HG03378 (cell line): ENCODE data around the gene ADAMTS14.

Experiments
- ATAC-seq: cut with Tn5 transposase; IDR thresholded peaks from one replicate; pipeline ENCODE4 v1.9.1; 2021; ENCODE audit warnings: mild to moderate bottlenecking, moderate library complexity; ENCODE audit not compliant: unreplicated experiment

The ADAMTS14 gene

GRCh38 chr10:70728328-70728727, 56.0 kb downstream of the ADAMTS14 start:
- no peak for ATAC-seq

GRCh38 chr10:70729763-70730357, 57.6 kb downstream of the ADAMTS14 start:
- ATAC-seq: no peak

GRCh38 chr10:70730955-70731354, 58.6 kb downstream of the ADAMTS14 start:
- no peak for ATAC-seq

GRCh38 chr10:70732569-70732968, 60.3 kb downstream of the ADAMTS14 start:
- ATAC-seq: no peak

GRCh38 chr10:70733051-70733450, 60.7 kb downstream of the ADAMTS14 start:
- ATAC-seq: no peak

GRCh38 chr10:70735161-70735560, 62.9 kb downstream of the ADAMTS14 start:
- no peak for ATAC-seq

- no peak for ATAC-seq
Observed at GRCh38 chr10:70736525-70736924, 64.2 kb downstream of the ADAMTS14 start.

GRCh38 chr10:70737250-70737649, 64.9 kb downstream of the ADAMTS14 start:
- ATAC-seq: no peak

- ATAC-seq: no peak
Observed at GRCh38 chr10:70738006-70738760, 65.9 kb downstream of the ADAMTS14 start.

- ATAC-seq: no peak
Observed at GRCh38 chr10:70738761-70739121, 66.4 kb downstream of the ADAMTS14 start.

- no peak for ATAC-seq
Observed at GRCh38 chr10:70740406-70741288, 68.3 kb downstream of the ADAMTS14 start.

- no peak for ATAC-seq
Observed at GRCh38 chr10:70742537-70743429, 70.5 kb downstream of the ADAMTS14 start.

GRCh38 chr10:70743430-70743788, 71.1 kb downstream of the ADAMTS14 start:
- no peak for ATAC-seq

- no peak for ATAC-seq
Observed at GRCh38 chr10:70743879-70744278, 71.6 kb downstream of the ADAMTS14 start.

- no peak for ATAC-seq
Observed at GRCh38 chr10:70744617-70745143, 72.4 kb downstream of the ADAMTS14 start.

GRCh38 chr10:70745555-70745954, 73.2 kb downstream of the ADAMTS14 start:
- ATAC-seq: no peak

- ATAC-seq: no peak
Observed at GRCh38 chr10:70747192-70747965, 75.1 kb downstream of the ADAMTS14 start.

GRCh38 chr10:70748305-70748704, 76.0 kb downstream of the ADAMTS14 start:
- no peak for ATAC-seq

- ATAC-seq: no peak
Observed at GRCh38 chr10:70748801-70749573, 76.7 kb downstream of the ADAMTS14 start.
